Body of pancreas (tissue), 4 donors: Measurements from ENCODE around the gene COMMD1.

Experiments used
- CTCF ChIP-seq, 7 experiments: fragments of 450-650 bp in 4 of 7; fragments of 200-600 bp in 3 of 7; sonication (generic) in 3 of 7; IDR thresholded peaks; one replicate each; pipeline ENCODE4 v1.5.1; 2016 to 2019; ENCODE audit warnings: antibody characterized with exemption in 7 of 7
- POLR2A ChIP-seq, 3 donors: fragments of 450-650 bp; IDR thresholded peaks; one replicate each; pipeline ENCODE4 v1.6.1; 2016; ENCODE audit warnings: antibody characterized with exemption in 3 of 3, mild to moderate bottlenecking in 2 of 3

GRCh38 chr2:61924895-61925663, 19.6 kb downstream of the COMMD1 start:
- TF ChIP-seq CTCF (IDR thresholded peaks at IDR 0.05) (no peak), POLR2A (IDR thresholded peaks at IDR 0.05) (no peak)
